HG02938 (cell line): ENCODE measurements around the gene ACAD9.
"Not testable (repeated sequence)": the region's sequence is repeated elsewhere in the genome, so short reads cannot be mapped to it uniquely, and the experiment has no call there.

Experiments
- ATAC-seq: cut with Tn5 transposase; IDR thresholded peaks from one replicate; pipeline ENCODE4 v1.9.1; 2021; ENCODE audit warnings: mild to moderate bottlenecking, moderate library complexity; ENCODE audit not compliant: unreplicated experiment

ACAD9 gene

GRCh38 chr3:128859630-128860029, 19.8 kb upstream of the ACAD9 start:
- no peak for ATAC-seq

GRCh38 chr3:128861491-128861890, 17.9 kb upstream of the ACAD9 start:
- ATAC-seq, result no peak

GRCh38 chr3:128863560-128863959, 15.9 kb upstream of the ACAD9 start:
- no peak for ATAC-seq

GRCh38 chr3:128864351-128864811, 15.0 kb upstream of the ACAD9 start:
- no peak for ATAC-seq

- ATAC-seq, result not testable (repeated sequence)
Measured at GRCh38 chr3:128864849-128865804, 14.3 kb upstream of the ACAD9 start.

- ATAC-seq, result no peak
Measured at GRCh38 chr3:128867200-128868125, 12.0 kb upstream of the ACAD9 start.

- no peak for ATAC-seq
Measured at GRCh38 chr3:128870347-128870746, 9.1 kb upstream of the ACAD9 start.

- no peak for ATAC-seq
Measured at GRCh38 chr3:128872282-128872681, 7.1 kb upstream of the ACAD9 start.

- ATAC-seq, result no peak
Measured at GRCh38 chr3:128872744-128873143, 6.7 kb upstream of the ACAD9 start.

GRCh38 chr3:128873244-128874022, 6.0 kb upstream of the ACAD9 start:
- ATAC-seq, result no peak

- no peak for ATAC-seq
Measured at GRCh38 chr3:128874481-128875180, 4.8 kb upstream of the ACAD9 start.

- ATAC-seq, result no peak
Measured at GRCh38 chr3:128875556-128876120, 3.8 kb upstream of the ACAD9 start.

- no peak for ATAC-seq
Measured at GRCh38 chr3:128878011-128878457, 1.4 kb upstream of the ACAD9 start.

- peak; percentile 13 for ATAC-seq
Measured at GRCh38 chr3:128878556-128879124, 780 bp upstream of the ACAD9 start.

- ATAC-seq, result no peak
Measured at GRCh38 chr3:128879991-128880390, 571 bp downstream of the ACAD9 start.

- not testable (repeated sequence) for ATAC-seq
Measured at GRCh38 chr3:128880455-128880854, 1.0 kb downstream of the ACAD9 start.

- no peak for ATAC-seq
Measured at GRCh38 chr3:128881576-128881975, 2.2 kb downstream of the ACAD9 start.

- no peak for ATAC-seq
Measured at GRCh38 chr3:128882719-128883118, 3.3 kb downstream of the ACAD9 start.

- ATAC-seq, result no peak
Measured at GRCh38 chr3:128884992-128885391, 5.6 kb downstream of the ACAD9 start.
